SK-N-MC (cell line): ENCODE measurements around the gene CDH10.

Experiments
- EZH2 ChIP-seq: fragments of 200-600 bp; sonication (generic); IDR thresholded peaks from one replicate; pipeline ENCODE4 v1.6.1; 2017; ENCODE audit warnings: antibody characterized with exemption
- FOXP2 ChIP-seq: optimal IDR thresholded peaks from 2 replicates; pipeline ENCODE3; 2011; ENCODE audit warnings: mild to moderate bottlenecking, moderate library complexity; ENCODE audit not compliant: insufficient read depth; ENCODE audit errors: extremely low read length, control extremely low read depth
- POLR2AphosphoS5 ChIP-seq: IDR thresholded peaks from 2 replicates; pipeline ENCODE4 v1.6.1; 2012; ENCODE audit warnings: mild to moderate bottlenecking, low read depth, low read length, borderline replicate concordance

GRCh38 chr5:24643156-24643555, 1.6 kb downstream of the CDH10 start:
- TF ChIP-seq EZH2 (no peak), FOXP2 (no peak), POLR2AphosphoS5 (no peak)
